ENCODE data around the gene TCEAL8. TPM values are rescaled to one million over a fixed set of nuclear protein-coding genes. Genes with fewer than 3 reads are reported as not detected.

TCEAL8 gene, protein sequence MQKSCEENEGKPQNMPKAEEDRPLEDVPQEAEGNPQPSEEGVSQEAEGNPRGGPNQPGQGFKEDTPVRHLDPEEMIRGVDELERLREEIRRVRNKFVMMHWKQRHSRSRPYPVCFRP
- 215 TPM for polyA plus RNA-seq (2013, experiment 1 of 2)
- polyA plus RNA-seq (2013, experiment 2 of 2): 215 TPM

DNA sequence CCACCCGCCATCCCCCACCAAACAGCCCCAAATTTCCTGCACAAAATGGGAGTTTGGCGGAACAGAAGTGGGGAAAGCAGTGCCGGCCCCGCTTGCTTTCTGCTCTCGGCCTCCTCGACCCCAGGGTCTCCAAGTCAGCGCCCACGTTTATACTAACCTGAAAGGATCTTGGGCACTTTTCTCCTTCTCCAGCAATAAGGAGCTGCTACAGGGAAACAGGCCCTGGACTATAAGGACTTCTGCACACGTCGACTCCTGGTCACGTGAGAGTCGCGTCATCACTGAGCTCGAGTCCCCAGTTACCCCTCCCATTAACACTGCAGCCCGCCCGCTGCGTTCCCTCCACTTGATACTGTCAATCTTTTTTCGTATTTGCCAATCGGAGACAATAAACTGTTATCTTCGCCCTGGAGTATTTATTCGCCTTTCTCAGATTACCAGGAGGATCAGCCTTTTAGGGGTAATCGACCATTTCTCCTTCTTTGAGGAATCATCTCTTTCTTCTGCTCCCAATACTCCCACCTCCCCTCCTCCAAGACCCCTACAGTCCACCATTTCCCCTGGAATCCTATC lies at the start of gene TCEAL8:
TCEAL8 (minus strand) TSS at position 235 of the 573 bp plus-strand sequence. CDS start 1,176 bp downstream, outside the sequence.
- peak within 1 kb of the TSS; percentile 51 to 91 for H3K4ac ChIP-seq (ENCODE audit: low read depth in 1 of 2, low read length in 2 of 2)
- H3K27ac ChIP-seq (ENCODE audit: low read length, poor library complexity, severe bottlenecking): peak within 1 kb of the TSS; percentile 93
- no peak within 1 kb of the TSS for H2BK12ac ChIP-seq (ENCODE audit: low read length in 2 of 2)
- H3K23ac ChIP-seq (ENCODE audit: low read length in 2 of 2): no peak within 1 kb of the TSS
- H3K18ac ChIP-seq (ENCODE audit: low read depth in 1 of 2, low read length in 2 of 2): peak within 1 kb of the TSS; percentile 83 to 89
- H2BK15ac ChIP-seq (ENCODE audit: low read depth, poor library complexity, severe bottlenecking): peak within 1 kb of the TSS; percentile 67
- peaks cover 2% of the 10 kb centered on the region for H3K4me1 ChIP-seq (ENCODE audit: control insufficient read depth, insufficient read depth, low read depth, low read length)
- H3K36me3 ChIP-seq (ENCODE audit: control insufficient read depth in 1 of 2, insufficient read depth in 2 of 2, low read depth in 1 of 2, low read length in 2 of 2): peaks cover 3 to 13% of the 10 kb centered on the region in 2 experiments
- no peaks in the 10 kb centered on the region for H3K79me1 ChIP-seq (replicated peaks; ENCODE audit: low read length, poor library complexity, severe bottlenecking)
- no peaks in the 10 kb centered on the region for H3K9me3 ChIP-seq (ENCODE audit: control insufficient read depth, low read length)
- peak within 1 kb of the TSS; percentile 62 for H2BK5ac ChIP-seq (ENCODE audit: low read depth, low read length, poor library complexity, severe bottlenecking)
- peaks cover 0 to 19% of the 10 kb centered on the region in 2 experiments for H3K27me3 ChIP-seq (ENCODE audit: control insufficient read depth in 1 of 2, insufficient read depth in 1 of 2, low read length in 2 of 2)
- peak within 1 kb of the TSS; percentile 94 for H4K8ac ChIP-seq (ENCODE audit: low read length)
- H3K4me2 ChIP-seq (ENCODE audit: low read length, poor library complexity, severe bottlenecking): peak within 1 kb of the TSS; percentile 66
- peak within 1 kb of the TSS; percentile 83 for H4K91ac ChIP-seq (ENCODE audit: low read length)
- H2AK5ac ChIP-seq (ENCODE audit: low read length, severe bottlenecking): peak within 1 kb of the TSS; percentile 38
- H2BK120ac ChIP-seq (ENCODE audit: low read depth, low read length): peak within 1 kb of the TSS; percentile 79
- 0% methylated on average over 21 of the region's 22 CpGs for WGBS
- H2AFZ ChIP-seq (ENCODE audit: low read depth, low read length): no peak within 1 kb of the TSS
- H3K14ac ChIP-seq (ENCODE audit: low read length in 2 of 2): peak within 1 kb of the TSS in 1 of 2 experiments; percentile 11
- peak; percentile 84 for DNase-seq
- peak within 1 kb of the TSS; percentile 93 for H3K9ac ChIP-seq (ENCODE audit: low read length)
- H3K4me3 ChIP-seq (ENCODE audit: insufficient read depth in 1 of 2, low read depth in 1 of 2, low read length in 2 of 2): peak within 1 kb of the TSS; percentile 66 to 83

DNA sequence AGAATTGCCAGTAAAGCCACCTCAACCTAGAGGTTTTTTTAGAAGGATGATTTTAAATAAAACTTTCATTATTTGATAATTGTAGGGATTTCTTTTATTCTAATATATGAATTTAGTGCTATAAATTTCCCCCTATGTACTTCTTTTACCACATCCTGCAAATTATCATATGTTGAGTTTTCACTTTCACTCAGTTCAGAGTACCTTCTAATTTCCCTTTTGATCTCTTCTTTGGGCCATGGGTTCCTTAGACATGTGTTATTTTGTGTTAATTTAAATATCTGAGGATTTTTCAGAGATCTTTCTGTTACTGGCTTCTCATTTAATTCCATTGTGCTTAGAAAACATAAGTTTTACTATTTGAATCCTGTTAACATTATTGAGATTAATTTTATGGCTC lies 49.8 kb upstream of the TCEAL8 start:
- Histone ChIP-seq H4K91ac (ENCODE audit: low read length) (no peak overlapping the region), H3K36me3 (ENCODE audit: control insufficient read depth in 1 of 2, insufficient read depth in 2 of 2, low read depth in 1 of 2, low read length in 2 of 2) (no peaks in the 10 kb centered on the region), H2BK12ac (ENCODE audit: low read length in 2 of 2) (no peak overlapping the region)

DNA sequence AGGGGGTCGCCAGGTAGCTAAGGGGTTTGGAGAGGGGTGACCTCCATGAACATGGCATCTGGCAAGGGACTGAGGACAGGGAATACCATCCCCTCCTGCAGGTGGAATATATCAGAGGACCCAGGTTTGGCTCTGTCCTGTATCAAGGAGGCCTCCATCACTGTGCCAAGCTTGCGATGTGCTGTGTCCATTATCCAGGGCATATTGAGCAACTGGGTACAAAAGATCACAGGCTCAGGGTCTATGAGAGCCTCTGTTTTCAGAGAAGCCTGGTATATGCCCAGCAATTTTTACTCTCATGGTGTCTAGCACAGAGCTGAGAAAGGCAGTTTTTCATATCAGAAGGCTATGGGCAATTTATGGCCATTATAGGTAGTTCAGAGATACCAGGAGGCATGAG lies 38.2 kb upstream of the TCEAL8 start:
- Histone ChIP-seq H2AFZ (ENCODE audit: low read depth, low read length) (no peak overlapping the region), H3K27me3 (ENCODE audit: control insufficient read depth in 1 of 2, insufficient read depth in 1 of 2, low read length in 2 of 2) (peaks cover 0 to 48% of the 10 kb centered on the region in 2 experiments), H3K4ac (ENCODE audit: low read depth in 1 of 2, low read length in 2 of 2) (no peak overlapping the region), H2BK12ac (ENCODE audit: low read length in 2 of 2) (no peak overlapping the region), H3K4me3 (ENCODE audit: insufficient read depth in 1 of 2, low read depth in 1 of 2, low read length in 2 of 2) (no peak overlapping the region), H3K4me2 (ENCODE audit: low read length, poor library complexity, severe bottlenecking) (no peak overlapping the region), H2BK120ac (ENCODE audit: low read depth, low read length) (no peak overlapping the region), H2BK5ac (ENCODE audit: low read depth, low read length, poor library complexity, severe bottlenecking) (no peak overlapping the region), H3K9ac (ENCODE audit: low read length) (no peak overlapping the region), H4K8ac (ENCODE audit: low read length) (no peak overlapping the region), H3K14ac (ENCODE audit: low read length in 2 of 2) (no peak overlapping the region), H3K27ac (ENCODE audit: low read length, poor library complexity, severe bottlenecking) (no peak overlapping the region), H3K23ac (ENCODE audit: low read length in 2 of 2) (no peak overlapping the region), H3K9me3 (ENCODE audit: control insufficient read depth, low read length) (no peaks in the 10 kb centered on the region), H4K91ac (ENCODE audit: low read length) (no peak overlapping the region), H2AK5ac (ENCODE audit: low read length, severe bottlenecking) (no peak overlapping the region), H3K4me1 (ENCODE audit: control insufficient read depth, insufficient read depth, low read depth, low read length) (no peaks in the 10 kb centered on the region), H3K18ac (ENCODE audit: low read depth in 1 of 2, low read length in 2 of 2) (no peak overlapping the region), H3K36me3 (ENCODE audit: control insufficient read depth in 1 of 2, insufficient read depth in 2 of 2, low read depth in 1 of 2, low read length in 2 of 2) (no peaks in the 10 kb centered on the region), H3K79me1 (replicated peaks; ENCODE audit: low read length, poor library complexity, severe bottlenecking) (no peaks in the 10 kb centered on the region), H2BK15ac (ENCODE audit: low read depth, poor library complexity, severe bottlenecking) (no peak overlapping the region)
- no peak for DNase-seq
- 89% methylated on average over 2 of the region's 2 CpGs for WGBS

More for the DNA sequence above, 49.8 kb upstream of the TCEAL8 start:
- H3K79me1 ChIP-seq (replicated peaks; ENCODE audit: low read length, poor library complexity, severe bottlenecking): no peaks in the 10 kb centered on the region
- H2AFZ ChIP-seq (ENCODE audit: low read depth, low read length): no peak overlapping the region
- no peak overlapping the region for H2AK5ac ChIP-seq (ENCODE audit: low read length, severe bottlenecking)
- H3K18ac ChIP-seq (ENCODE audit: low read depth in 1 of 2, low read length in 2 of 2): no peak overlapping the region
- no peak overlapping the region for H3K9ac ChIP-seq (ENCODE audit: low read length)
- no peak overlapping the region for H3K4me2 ChIP-seq (ENCODE audit: low read length, poor library complexity, severe bottlenecking)
- H3K4me3 ChIP-seq (ENCODE audit: insufficient read depth in 1 of 2, low read depth in 1 of 2, low read length in 2 of 2): no peak overlapping the region
- H3K27me3 ChIP-seq (ENCODE audit: control insufficient read depth in 1 of 2, insufficient read depth in 1 of 2, low read length in 2 of 2): peaks cover 0 to 33% of the 10 kb centered on the region in 2 experiments
- H3K27ac ChIP-seq (ENCODE audit: low read length, poor library complexity, severe bottlenecking): no peak overlapping the region
- no peak overlapping the region for H4K8ac ChIP-seq (ENCODE audit: low read length)
- H3K9me3 ChIP-seq (ENCODE audit: control insufficient read depth, low read length): no peaks in the 10 kb centered on the region
- no peak overlapping the region for H2BK5ac ChIP-seq (ENCODE audit: low read depth, low read length, poor library complexity, severe bottlenecking)
- no peak overlapping the region for H2BK120ac ChIP-seq (ENCODE audit: low read depth, low read length)
- no peaks in the 10 kb centered on the region for H3K4me1 ChIP-seq (ENCODE audit: control insufficient read depth, insufficient read depth, low read depth, low read length)
- H2BK15ac ChIP-seq (ENCODE audit: low read depth, poor library complexity, severe bottlenecking): no peak overlapping the region
- no peak overlapping the region for H3K23ac ChIP-seq (ENCODE audit: low read length in 2 of 2)
- H3K4ac ChIP-seq (ENCODE audit: low read depth in 1 of 2, low read length in 2 of 2): no peak overlapping the region
- H3K14ac ChIP-seq (ENCODE audit: low read length in 2 of 2): no peak overlapping the region
- no peak for DNase-seq

DNA sequence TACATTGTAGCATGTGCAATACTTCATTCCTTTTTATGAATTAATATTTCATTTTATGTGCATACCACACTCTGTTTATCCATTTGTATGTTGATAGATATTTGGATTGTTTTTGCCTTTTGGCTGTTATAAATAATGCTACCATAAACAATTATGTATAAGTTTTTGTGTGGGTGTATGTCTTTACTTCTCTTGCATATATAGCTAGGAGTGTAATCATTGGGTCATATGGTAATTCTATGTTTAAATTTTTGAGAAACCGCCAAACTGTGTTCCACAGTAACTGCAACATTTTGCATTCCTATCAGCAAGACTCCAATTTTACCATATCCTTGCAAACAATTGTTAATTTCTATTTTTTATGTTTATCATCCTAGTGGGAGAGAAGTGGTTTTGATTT lies 24.7 kb upstream of the TCEAL8 start:
- Histone ChIP-seq H3K4me1 (ENCODE audit: control insufficient read depth, insufficient read depth, low read depth, low read length) (no peaks in the 10 kb centered on the region), H3K9ac (ENCODE audit: low read length) (no peak overlapping the region), H3K27me3 (ENCODE audit: control insufficient read depth in 1 of 2, insufficient read depth in 1 of 2, low read length in 2 of 2) (peaks cover 5 to 50% of the 10 kb centered on the region in 2 experiments), H3K79me1 (replicated peaks; ENCODE audit: low read length, poor library complexity, severe bottlenecking) (no peaks in the 10 kb centered on the region), H3K9me3 (ENCODE audit: control insufficient read depth, low read length) (no peaks in the 10 kb centered on the region), H2BK120ac (ENCODE audit: low read depth, low read length) (no peak overlapping the region), H3K18ac (ENCODE audit: low read depth in 1 of 2, low read length in 2 of 2) (no peak overlapping the region), H3K36me3 (ENCODE audit: control insufficient read depth in 1 of 2, insufficient read depth in 2 of 2, low read depth in 1 of 2, low read length in 2 of 2) (no peaks in the 10 kb centered on the region), H2BK12ac (ENCODE audit: low read length in 2 of 2) (no peak overlapping the region), H2AFZ (ENCODE audit: low read depth, low read length) (no peak overlapping the region), H3K14ac (ENCODE audit: low read length in 2 of 2) (no peak overlapping the region), H3K4ac (ENCODE audit: low read depth in 1 of 2, low read length in 2 of 2) (no peak overlapping the region), H3K27ac (ENCODE audit: low read length, poor library complexity, severe bottlenecking) (no peak overlapping the region), H4K8ac (ENCODE audit: low read length) (no peak overlapping the region), H3K4me3 (ENCODE audit: insufficient read depth in 1 of 2, low read depth in 1 of 2, low read length in 2 of 2) (no peak overlapping the region), H2BK15ac (ENCODE audit: low read depth, poor library complexity, severe bottlenecking) (no peak overlapping the region), H3K23ac (ENCODE audit: low read length in 2 of 2) (no peak overlapping the region), H4K91ac (ENCODE audit: low read length) (no peak overlapping the region), H2BK5ac (ENCODE audit: low read depth, low read length, poor library complexity, severe bottlenecking) (no peak overlapping the region), H3K4me2 (ENCODE audit: low read length, poor library complexity, severe bottlenecking) (no peak overlapping the region), H2AK5ac (ENCODE audit: low read length, severe bottlenecking) (no peak overlapping the region)
- 80% methylated on average over 1 of the region's 1 CpG for WGBS
- DNase-seq: no peak
